ENCODE results near the gene MCL1. TPM values are rescaled to one million over a fixed set of nuclear protein-coding genes. Genes with fewer than 3 reads are reported as not detected.
"Not testable (repeated sequence)": the region's sequence is repeated elsewhere in the genome, so short reads cannot be mapped to it uniquely, and the experiment has no call there.

MCL1 gene
- total and polyA plus RNA-seq, 2 donors (not counting 1 experiment from before 2014, with no cell fraction given) = 108 to 233 TPM

DNA sequence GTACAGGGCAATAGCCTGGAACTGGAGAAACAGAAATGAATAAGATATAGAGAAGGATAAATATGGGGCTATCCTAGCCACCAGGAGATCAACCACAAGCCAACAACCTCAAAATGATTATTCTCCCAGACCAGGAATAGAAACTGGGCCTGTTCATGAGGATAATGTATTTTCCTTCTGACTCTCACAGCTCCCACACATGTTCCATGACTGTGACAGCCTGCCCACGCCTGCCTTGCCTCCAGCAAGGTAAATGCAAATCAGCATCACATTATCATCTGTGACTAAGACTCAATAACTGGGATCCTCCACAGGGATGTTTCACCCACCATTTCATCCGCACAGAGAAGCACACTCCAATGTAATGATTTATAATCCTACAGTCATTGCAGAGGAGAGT is 46.7 kb upstream of the MCL1 start:
- no peak for TF ChIP-seq EZH2 (IDR thresholded peaks at IDR 0.05; ENCODE audit: low read length, missing control alignments)
- TF ChIP-seq, protein P1, sequence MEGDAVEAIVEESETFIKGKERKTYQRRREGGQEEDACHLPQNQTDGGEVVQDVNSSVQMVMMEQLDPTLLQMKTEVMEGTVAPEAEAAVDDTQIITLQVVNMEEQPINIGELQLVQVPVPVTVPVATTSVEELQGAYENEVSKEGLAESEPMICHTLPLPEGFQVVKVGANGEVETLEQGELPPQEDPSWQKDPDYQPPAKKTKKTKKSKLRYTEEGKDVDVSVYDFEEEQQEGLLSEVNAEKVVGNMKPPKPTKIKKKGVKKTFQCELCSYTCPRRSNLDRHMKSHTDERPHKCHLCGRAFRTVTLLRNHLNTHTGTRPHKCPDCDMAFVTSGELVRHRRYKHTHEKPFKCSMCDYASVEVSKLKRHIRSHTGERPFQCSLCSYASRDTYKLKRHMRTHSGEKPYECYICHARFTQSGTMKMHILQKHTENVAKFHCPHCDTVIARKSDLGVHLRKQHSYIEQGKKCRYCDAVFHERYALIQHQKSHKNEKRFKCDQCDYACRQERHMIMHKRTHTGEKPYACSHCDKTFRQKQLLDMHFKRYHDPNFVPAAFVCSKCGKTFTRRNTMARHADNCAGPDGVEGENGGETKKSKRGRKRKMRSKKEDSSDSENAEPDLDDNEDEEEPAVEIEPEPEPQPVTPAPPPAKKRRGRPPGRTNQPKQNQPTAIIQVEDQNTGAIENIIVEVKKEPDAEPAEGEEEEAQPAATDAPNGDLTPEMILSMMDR (conservative IDR thresholded peaks at IDR 0.05 in 1 of 2, IDR thresholded peaks at IDR 0.05 in 1 of 2; ENCODE audit: low read depth in 1 of 2, low read length in 2 of 2) = no peak
- no peaks in the 10 kb centered on the region for H3K9me3 ChIP-seq (ENCODE audit: control insufficient read depth, insufficient read depth, low read depth, low read length)
- no peaks in the 10 kb centered on the region for H4K20me1 ChIP-seq (ENCODE audit: control insufficient read depth, extremely low read depth, insufficient read depth, low read length)
- H3K27ac ChIP-seq (ENCODE audit: insufficient read depth, low read length) = no peak overlapping the region
- no peak for DNase-seq (ENCODE audit: low read depth in 2 of 2)
- H3K9ac ChIP-seq (ENCODE audit: insufficient read depth, low read length) = no peak overlapping the region
- H3K79me2 ChIP-seq (ENCODE audit: control insufficient read depth, insufficient read depth, low read length) = peaks cover 35% of the 10 kb centered on the region
- no peak overlapping the region for H3K4me2 ChIP-seq (ENCODE audit: extremely low read depth, insufficient read depth, low read length)
- no peak overlapping the region for H2AFZ ChIP-seq (ENCODE audit: low read length)
- peaks cover 8% of the 10 kb centered on the region for H3K4me1 ChIP-seq (ENCODE audit: control insufficient read depth, extremely low read depth, insufficient read depth, low read length)
- H3K4me3 ChIP-seq (replicated peaks in 1 of 4; ENCODE audit: control extremely low read depth in 1 of 4, insufficient read depth in 1 of 4, low read depth in 3 of 4, low read length in 4 of 4) = no peak overlapping the region
- H3K27me3 ChIP-seq (ENCODE audit: control insufficient read depth, insufficient read depth, low read length) = no peaks in the 10 kb centered on the region
- H3K36me3 ChIP-seq (ENCODE audit: control insufficient read depth, insufficient read depth, low read length) = peaks cover 12% of the 10 kb centered on the region

DNA sequence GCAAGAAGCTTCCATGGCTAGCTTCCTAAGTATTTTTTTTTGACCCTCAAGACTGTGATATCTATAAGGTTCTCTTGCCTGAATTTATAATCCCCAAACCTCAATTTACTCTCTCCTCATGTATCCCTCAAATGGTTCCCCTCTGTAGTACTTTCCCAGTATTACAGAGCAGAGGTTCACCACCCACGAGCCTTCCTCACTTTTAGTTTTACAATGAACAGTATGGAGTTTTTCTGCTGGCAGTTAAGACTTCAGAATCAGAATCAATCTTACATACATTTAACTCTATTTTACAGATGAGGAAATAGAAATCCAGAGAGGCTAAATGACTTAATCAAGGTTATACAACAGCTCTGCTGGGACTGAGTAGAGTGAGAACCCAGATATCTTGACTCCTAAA is 45.1 kb upstream of the MCL1 start:
- H2AFZ ChIP-seq (ENCODE audit: low read length); H3K27me3 ChIP-seq (ENCODE audit: control insufficient read depth, insufficient read depth, low read length); H3K4me3 ChIP-seq (replicated peaks in 1 of 4; ENCODE audit: control extremely low read depth in 1 of 4, insufficient read depth in 1 of 4, low read depth in 3 of 4, low read length in 4 of 4); H4K20me1 ChIP-seq (ENCODE audit: control insufficient read depth, extremely low read depth, insufficient read depth, low read length); H3K9ac ChIP-seq (ENCODE audit: insufficient read depth, low read length); H3K27ac ChIP-seq (ENCODE audit: insufficient read depth, low read length); H3K9me3 ChIP-seq (ENCODE audit: control insufficient read depth, insufficient read depth, low read depth, low read length); DNase-seq (ENCODE audit: low read depth in 2 of 2); H3K4me2 ChIP-seq (ENCODE audit: extremely low read depth, insufficient read depth, low read length): not testable (repeated sequence)
- peaks cover 12% of the 10 kb centered on the region for H3K36me3 ChIP-seq (ENCODE audit: control insufficient read depth, insufficient read depth, low read length)
- peaks cover 21% of the 10 kb centered on the region for H3K4me1 ChIP-seq (ENCODE audit: control insufficient read depth, extremely low read depth, insufficient read depth, low read length)
- H3K79me2 ChIP-seq (ENCODE audit: control insufficient read depth, insufficient read depth, low read length) = peaks cover 33% of the 10 kb centered on the region

DNA sequence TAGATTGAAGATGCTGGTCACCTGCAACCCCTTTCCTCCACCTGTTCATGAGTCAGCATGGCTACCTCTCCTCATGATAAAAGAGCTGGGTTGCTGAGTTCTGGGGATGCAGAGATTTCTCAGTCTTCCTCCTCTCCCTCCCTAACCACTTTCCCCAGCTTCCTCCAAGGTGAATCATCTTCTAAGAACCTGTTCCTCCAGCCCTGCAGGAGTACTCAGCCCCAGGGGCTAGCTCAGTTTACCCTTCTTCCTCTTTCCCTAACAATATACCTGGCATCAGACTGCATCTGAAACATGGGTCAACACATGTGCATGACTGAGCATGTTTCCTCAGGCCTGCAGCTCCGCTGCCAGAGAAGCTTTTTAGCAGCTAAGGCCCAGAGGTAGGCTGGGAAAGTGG is 44.7 kb upstream of the MCL1 start:
- H3K79me2 ChIP-seq (ENCODE audit: control insufficient read depth, insufficient read depth, low read length) = peaks cover 33% of the 10 kb centered on the region
- not testable (repeated sequence) for H3K27me3 ChIP-seq (ENCODE audit: control insufficient read depth, insufficient read depth, low read length)

DNA sequence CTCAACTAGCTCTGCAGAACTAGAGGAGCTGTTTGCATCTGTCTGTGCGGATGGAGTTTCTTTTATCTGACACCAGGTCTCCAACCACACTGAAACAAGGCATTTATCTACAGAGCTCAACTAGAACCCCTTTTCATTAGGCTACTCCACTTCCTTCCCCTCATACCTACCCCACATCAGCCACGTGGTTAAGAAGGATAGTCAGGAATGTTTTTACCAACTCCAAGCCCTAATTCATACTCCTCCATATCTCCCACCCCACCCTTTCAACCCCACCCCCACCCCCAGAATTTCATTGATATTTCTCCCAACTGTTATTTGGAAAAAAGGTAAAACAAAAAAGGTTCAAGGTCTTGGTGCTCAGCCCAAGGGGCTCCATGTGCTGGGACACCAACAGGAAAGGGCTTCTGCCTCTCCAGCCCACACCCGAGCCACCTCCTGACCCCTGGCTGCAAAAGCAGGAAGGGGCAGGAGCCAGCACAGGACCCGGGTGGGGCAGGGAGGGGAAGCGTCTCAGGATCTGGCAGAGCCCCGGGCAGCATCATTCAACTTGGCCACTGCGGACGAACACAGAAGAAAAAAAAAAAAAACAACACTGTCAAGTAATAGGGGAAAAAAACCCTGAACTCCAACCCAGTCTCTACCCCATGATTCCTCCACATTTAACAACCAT is 43.0 kb upstream of the MCL1 start:
- peaks cover 25% of the 10 kb centered on the region for H3K4me1 ChIP-seq (ENCODE audit: control insufficient read depth, extremely low read depth, insufficient read depth, low read length)
- peak overlapping the region; percentile 4 for H3K27ac ChIP-seq (ENCODE audit: insufficient read depth, low read length)
- H3K36me3 ChIP-seq (ENCODE audit: control insufficient read depth, insufficient read depth, low read length) = peaks cover 12% of the 10 kb centered on the region
- no peaks in the 10 kb centered on the region for H4K20me1 ChIP-seq (ENCODE audit: control insufficient read depth, extremely low read depth, insufficient read depth, low read length)
- no peak overlapping the region for H3K9ac ChIP-seq (ENCODE audit: insufficient read depth, low read length)
- no peaks in the 10 kb centered on the region for H3K9me3 ChIP-seq (ENCODE audit: control insufficient read depth, insufficient read depth, low read depth, low read length)
- H3K27me3 ChIP-seq (ENCODE audit: control insufficient read depth, insufficient read depth, low read length) = no peaks in the 10 kb centered on the region
- no peak overlapping the region for H2AFZ ChIP-seq (ENCODE audit: low read length)
- no peak overlapping the region for H3K4me2 ChIP-seq (ENCODE audit: extremely low read depth, insufficient read depth, low read length)
- DNase-seq (ENCODE audit: low read depth in 2 of 2) = peak in 1 of 2 donors; percentile 43
- H3K4me3 ChIP-seq (replicated peaks in 1 of 4; ENCODE audit: control extremely low read depth in 1 of 4, insufficient read depth in 1 of 4, low read depth in 3 of 4, low read length in 4 of 4) = no peak overlapping the region
- H3K79me2 ChIP-seq (ENCODE audit: control insufficient read depth, insufficient read depth, low read length) = peaks cover 18% of the 10 kb centered on the region
- TF ChIP-seq EZH2 (IDR thresholded peaks at IDR 0.05; ENCODE audit: low read length, missing control alignments) = no peak
- TF ChIP-seq, protein P1 (conservative IDR thresholded peaks at IDR 0.05 in 1 of 2, IDR thresholded peaks at IDR 0.05 in 1 of 2; ENCODE audit: low read depth in 1 of 2, low read length in 2 of 2) = peak in 1 of 2 donors; percentile 4

More for the DNA sequence above, 44.7 kb upstream of the MCL1 start:
- peaks cover 25% of the 10 kb centered on the region for H3K4me1 ChIP-seq (ENCODE audit: control insufficient read depth, extremely low read depth, insufficient read depth, low read length)
- not testable (repeated sequence) for H4K20me1 ChIP-seq (ENCODE audit: control insufficient read depth, extremely low read depth, insufficient read depth, low read length); H3K9ac ChIP-seq (ENCODE audit: insufficient read depth, low read length); H3K4me3 ChIP-seq (replicated peaks in 1 of 4; ENCODE audit: control extremely low read depth in 1 of 4, insufficient read depth in 1 of 4, low read depth in 3 of 4, low read length in 4 of 4); H2AFZ ChIP-seq (ENCODE audit: low read length); H3K27ac ChIP-seq (ENCODE audit: insufficient read depth, low read length); H3K9me3 ChIP-seq (ENCODE audit: control insufficient read depth, insufficient read depth, low read depth, low read length); H3K4me2 ChIP-seq (ENCODE audit: extremely low read depth, insufficient read depth, low read length); DNase-seq (ENCODE audit: low read depth in 2 of 2)
- H3K36me3 ChIP-seq (ENCODE audit: control insufficient read depth, insufficient read depth, low read length) = peaks cover 12% of the 10 kb centered on the region
